ENCODE results near the gene TCF4.

DNA sequence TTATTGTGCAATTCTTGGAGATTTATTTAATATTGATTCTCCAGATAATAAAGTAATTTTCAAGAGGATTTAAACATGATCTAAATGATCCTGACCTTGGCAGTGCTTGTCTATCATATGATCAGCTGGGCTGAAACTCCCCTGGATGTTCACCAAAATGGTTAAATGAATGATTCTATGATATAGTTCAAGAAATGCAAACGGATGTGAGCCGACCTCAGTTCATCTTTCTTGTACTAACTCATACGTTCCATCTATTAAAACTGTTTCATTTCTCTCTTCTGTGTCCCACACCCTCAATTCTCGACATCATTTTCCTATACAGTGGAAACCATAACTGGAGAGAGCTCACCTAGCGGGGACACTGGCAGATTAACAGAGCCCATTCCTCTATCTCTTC lies 347.0 kb downstream of the TCF4 start:
- TF ChIP-seq EZH2phosphoT487 (IDR thresholded peaks at IDR 0.05; ENCODE audit: borderline replicate concordance) (no peak), SRF (IDR thresholded peaks at IDR 0.05; ENCODE audit: low read depth) (no peak), POLR2A (IDR thresholded peaks at IDR 0.05; ENCODE audit: borderline replicate concordance, extremely low read depth, insufficient read depth, insufficient read length) (no peak), POLR2AphosphoS5 (IDR thresholded peaks at IDR 0.05; ENCODE audit: low read depth, low read length) (no peak), EZH2 (IDR thresholded peaks at IDR 0.05) (no peak), RAD21 (IDR thresholded peaks at IDR 0.05; ENCODE audit: low read depth) (no peak), EGR1 (IDR thresholded peaks at IDR 0.05; ENCODE audit: low read depth) (no peak), TCF7L2 (IDR thresholded peaks at IDR 0.05; ENCODE audit: borderline replicate concordance, extremely low read depth, insufficient read depth, insufficient read length) (no peak), SIN3A (IDR thresholded peaks at IDR 0.05; ENCODE audit: low read depth) (no peak), ELF1 (IDR thresholded peaks at IDR 0.05; ENCODE audit: borderline replicate concordance, low read depth) (no peak)
- TF ChIP-seq, protein P1, sequence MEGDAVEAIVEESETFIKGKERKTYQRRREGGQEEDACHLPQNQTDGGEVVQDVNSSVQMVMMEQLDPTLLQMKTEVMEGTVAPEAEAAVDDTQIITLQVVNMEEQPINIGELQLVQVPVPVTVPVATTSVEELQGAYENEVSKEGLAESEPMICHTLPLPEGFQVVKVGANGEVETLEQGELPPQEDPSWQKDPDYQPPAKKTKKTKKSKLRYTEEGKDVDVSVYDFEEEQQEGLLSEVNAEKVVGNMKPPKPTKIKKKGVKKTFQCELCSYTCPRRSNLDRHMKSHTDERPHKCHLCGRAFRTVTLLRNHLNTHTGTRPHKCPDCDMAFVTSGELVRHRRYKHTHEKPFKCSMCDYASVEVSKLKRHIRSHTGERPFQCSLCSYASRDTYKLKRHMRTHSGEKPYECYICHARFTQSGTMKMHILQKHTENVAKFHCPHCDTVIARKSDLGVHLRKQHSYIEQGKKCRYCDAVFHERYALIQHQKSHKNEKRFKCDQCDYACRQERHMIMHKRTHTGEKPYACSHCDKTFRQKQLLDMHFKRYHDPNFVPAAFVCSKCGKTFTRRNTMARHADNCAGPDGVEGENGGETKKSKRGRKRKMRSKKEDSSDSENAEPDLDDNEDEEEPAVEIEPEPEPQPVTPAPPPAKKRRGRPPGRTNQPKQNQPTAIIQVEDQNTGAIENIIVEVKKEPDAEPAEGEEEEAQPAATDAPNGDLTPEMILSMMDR (IDR thresholded peaks at IDR 0.05 in 2 of 3, conservative IDR thresholded peaks at IDR 0.05 in 1 of 3; ENCODE audit: borderline replicate concordance in 1 of 3, insufficient read depth in 1 of 3, low read depth in 2 of 3, low read length in 2 of 3), result no peak
- TF ChIP-seq, protein P2, sequence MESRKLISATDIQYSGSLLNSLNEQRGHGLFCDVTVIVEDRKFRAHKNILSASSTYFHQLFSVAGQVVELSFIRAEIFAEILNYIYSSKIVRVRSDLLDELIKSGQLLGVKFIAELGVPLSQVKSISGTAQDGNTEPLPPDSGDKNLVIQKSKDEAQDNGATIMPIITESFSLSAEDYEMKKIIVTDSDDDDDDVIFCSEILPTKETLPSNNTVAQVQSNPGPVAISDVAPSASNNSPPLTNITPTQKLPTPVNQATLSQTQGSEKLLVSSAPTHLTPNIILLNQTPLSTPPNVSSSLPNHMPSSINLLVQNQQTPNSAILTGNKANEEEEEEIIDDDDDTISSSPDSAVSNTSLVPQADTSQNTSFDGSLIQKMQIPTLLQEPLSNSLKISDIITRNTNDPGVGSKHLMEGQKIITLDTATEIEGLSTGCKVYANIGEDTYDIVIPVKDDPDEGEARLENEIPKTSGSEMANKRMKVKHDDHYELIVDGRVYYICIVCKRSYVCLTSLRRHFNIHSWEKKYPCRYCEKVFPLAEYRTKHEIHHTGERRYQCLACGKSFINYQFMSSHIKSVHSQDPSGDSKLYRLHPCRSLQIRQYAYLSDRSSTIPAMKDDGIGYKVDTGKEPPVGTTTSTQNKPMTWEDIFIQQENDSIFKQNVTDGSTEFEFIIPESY (IDR thresholded peaks at IDR 0.05; ENCODE audit: extremely low read depth, insufficient replicate concordance, low read length), result no peak
- TF ChIP-seq, protein P3, sequence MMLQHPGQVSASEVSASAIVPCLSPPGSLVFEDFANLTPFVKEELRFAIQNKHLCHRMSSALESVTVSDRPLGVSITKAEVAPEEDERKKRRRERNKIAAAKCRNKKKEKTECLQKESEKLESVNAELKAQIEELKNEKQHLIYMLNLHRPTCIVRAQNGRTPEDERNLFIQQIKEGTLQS (IDR thresholded peaks at IDR 0.05), result no peak
